NCI-H446 (cell line): ENCODE data around the gene MYRIP.
A peak's percentile ranks its signal among the peaks of the same experiment; 100 is the strongest.
"Not testable (repeated sequence)": the region's sequence is repeated elsewhere in the genome, so short reads cannot be mapped to it uniquely, and the experiment has no call there.

ENCODE experiments used
- DNase-seq, 2 experiments: peaks; one replicate each; lab custom pipeline; 2025; lab: John Stamatoyannopoulos, UW

Gene MYRIP

DNA sequence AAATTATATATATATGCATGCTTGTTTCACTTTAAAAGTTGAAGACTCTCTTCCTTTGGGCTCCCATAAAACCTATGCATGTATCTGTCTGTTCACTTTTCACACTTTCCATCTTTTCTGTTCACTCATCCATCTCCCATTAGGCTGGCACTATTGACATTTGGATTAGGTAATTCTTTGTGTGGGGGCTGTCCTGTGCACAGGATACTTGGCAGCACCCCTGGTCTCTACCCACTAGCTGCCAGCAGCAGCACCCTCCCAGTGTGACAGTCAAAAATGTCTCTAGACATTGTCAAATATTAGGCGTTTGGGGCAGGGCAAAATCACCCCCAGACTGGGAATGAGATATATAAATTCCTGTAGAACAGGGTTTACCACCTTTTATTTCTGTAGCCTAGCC lies 427.8 kb downstream of the MYRIP start:
- no peak for DNase-seq

DNA sequence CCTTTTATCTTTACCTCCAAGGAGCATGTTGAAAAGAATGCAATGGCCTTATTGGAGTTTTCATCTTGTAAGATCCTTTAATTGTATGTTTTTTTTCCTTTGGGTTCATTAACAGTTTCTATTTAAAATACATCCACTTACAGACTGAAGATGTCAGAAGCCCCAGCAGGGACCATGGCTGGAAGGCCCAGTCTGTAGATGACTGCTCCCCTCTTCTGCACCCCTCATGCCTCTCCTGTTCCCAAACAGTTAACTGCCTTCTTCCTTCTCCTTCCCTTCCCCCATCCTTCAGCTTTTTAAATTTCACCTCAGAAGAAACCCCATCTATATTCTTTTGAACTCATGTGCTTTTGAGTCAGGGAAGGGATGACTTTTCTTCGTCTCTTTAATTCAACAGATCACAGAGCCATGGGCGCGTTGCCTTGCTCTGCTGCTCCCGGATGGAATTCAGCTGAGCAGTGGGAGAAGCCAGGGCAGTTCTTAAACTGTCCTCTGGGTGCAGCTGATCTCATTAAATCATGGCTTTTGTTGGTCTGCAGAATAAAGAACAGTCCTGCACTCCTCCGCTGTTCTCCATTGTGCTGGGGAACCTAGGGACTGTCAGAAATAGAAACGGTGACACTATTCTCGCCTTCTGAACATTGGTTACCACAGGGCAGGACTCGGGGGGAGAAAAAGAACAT lies 428.6 kb downstream of the MYRIP start:
- no peak for DNase-seq

DNA sequence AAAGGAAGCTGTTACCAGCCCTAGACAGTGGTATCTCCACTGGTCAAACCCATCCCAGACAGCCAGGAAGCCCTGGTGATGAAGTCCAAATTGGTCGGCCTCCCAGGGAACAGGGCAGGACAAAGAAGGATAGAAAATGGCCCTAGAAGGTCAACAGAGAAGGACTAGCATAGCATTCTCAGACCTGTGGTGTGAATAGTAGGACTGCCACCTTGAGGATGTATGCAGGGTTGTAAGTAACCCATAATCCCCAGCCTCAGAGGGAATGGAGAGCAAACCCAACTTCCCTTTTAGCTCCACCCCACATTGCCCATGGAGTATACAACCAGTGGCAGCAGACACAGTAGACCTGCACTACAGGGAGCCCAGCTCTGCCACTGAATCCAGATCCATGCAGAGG lies 431.5 kb downstream of the MYRIP start:
- no peak for DNase-seq

DNA sequence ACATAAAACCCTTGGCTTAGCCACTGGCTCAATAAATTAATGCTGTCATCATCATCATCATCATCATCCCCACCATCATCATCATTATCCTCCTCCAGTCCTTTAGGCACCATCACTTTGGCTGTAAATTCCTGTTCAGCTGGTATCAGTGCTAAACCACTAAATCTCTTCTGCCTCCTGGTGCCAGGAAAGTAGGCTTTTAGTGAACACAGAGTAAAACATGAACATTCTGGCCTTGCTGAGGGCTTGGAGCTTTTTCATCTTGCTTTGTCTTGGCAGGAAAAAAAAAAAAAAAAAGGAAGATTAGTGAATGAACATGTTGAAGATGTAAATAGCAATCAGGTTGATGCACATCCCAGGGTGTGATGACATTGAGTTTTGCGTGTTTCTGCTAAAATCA lies 432.8 kb downstream of the MYRIP start:
- no peak for DNase-seq

DNA sequence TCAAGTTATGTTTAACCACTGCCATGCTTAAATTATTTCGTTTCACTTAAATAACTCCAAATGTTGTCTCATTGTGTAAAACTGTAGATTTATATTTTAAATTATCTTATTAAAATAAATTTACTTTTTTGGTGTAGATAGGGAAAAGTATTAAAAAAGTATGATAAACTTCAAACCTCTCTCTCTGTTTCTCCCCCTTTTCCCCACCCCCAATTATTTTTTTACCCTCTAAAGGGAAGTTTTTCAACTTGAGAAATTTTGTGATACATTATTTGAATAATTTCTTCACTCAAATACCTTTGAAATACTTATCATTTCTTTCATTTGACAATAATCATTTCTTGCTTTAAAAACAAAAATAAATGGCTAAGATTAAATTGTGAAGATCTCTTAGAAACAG lies 433.2 kb downstream of the MYRIP start:
- DNase-seq, result no peak

DNA sequence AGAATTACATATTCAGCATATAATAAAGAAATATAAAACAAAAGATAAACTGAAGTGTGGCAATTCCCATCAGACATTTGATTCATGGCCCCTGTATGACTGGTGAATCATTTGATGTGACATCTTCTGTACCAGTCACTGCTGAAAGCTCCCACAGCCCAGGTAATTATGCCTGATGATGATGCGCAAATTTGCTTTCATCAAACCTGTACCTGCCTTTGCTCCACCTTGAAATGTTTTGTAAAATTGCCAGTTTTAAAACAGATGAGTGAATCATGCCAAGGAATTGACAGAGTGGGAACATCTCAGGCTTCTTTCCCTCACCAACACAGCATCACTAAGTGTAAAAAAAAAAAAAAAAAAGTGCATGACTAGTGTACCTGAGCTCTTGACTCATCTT lies 433.6 kb downstream of the MYRIP start:
- DNase-seq, result no peak

DNA sequence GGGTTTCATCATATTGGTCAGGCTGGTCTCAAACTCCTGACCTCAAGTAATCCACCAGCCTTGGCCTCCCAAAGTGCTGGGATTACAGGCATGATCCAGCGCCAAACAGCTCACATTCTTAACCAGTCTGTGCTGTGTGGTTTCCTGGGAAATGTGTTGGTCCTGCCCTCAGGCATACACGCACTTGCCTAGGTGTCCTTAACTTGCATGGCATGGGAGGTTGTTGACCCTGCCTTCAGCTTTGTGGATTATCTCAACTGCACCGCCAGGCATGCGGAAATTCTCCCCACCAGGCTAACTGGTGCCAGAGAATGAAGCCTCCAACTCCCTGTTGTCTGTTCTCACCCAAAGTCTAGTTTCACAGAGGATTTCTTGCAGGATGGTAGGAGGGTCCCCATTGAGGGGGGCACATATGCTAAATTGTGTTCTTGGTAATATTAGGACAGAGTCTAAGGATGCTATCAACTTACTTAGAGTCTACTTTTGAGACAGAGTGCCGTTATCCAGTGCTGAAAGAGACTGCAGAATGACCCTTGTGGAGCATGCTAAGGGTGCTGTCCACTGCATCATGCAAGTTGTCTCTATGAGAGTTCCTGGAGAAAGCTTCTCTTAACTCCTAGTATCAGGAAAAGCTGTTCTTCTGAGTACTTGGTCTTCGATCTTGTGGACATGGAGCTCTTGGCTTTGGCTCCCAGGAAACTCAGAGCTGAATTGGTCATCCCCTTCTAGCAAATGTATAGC lies 438.5 kb downstream of the MYRIP start:
- no peak for DNase-seq

DNA sequence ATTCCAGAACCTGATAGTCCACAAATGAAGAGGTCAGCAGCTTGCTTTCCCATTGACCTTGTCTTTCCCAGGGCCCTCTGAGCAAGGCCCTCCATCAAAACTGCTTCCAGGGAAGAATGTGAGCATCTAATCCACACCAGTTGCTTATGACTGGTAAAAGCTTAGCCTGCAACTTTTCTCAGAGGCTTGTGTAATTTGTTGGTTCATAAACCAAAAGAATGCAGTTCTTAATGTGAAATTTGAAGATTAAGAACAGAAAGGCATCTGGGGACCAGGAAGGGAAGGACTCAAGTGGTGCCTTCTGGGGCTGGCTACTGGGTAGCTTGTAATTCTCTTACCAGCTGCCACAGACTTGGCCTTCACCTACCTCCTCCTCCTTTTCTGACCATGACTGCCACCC lies 439.2 kb downstream of the MYRIP start:
- DNase-seq, result no peak

DNA sequence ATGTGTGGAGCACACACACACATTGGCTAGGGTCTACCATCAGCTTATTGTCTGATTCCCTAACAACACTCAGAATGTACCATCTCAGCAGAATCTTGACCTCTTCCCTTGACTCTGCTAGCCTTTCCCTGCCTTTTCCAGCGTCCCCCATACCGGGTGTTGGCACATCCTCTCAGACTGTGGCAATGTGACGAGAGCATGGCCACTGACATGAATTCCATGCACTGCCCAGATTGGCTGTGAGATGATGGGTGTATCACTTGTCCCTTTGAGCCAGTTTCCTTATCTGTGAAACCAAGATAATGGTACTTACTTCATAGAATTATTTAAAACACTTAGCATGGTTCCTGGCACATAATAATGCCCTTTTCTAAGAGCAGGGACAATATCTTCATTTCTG lies 439.8 kb downstream of the MYRIP start:
- no peak for DNase-seq

DNA sequence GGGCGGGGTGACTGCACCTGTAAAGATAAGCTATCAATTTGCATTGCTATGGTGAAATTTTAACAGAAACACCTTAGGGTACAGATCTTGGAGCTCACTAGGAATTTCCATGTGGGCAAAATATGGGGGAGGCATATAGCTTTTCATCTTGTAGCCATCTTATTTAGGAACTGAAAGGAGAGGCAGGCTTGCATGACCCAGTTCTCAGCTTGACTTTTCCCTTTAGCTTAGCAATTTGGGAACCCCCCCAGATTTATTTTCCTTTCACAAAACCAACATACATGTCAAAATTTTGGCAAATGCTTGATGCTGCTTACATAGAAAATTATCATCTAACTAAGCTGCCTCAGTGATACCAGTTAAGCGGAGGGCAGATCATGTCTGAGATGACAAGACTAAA lies 445.1 kb downstream of the MYRIP start:
- no peak for DNase-seq

DNA sequence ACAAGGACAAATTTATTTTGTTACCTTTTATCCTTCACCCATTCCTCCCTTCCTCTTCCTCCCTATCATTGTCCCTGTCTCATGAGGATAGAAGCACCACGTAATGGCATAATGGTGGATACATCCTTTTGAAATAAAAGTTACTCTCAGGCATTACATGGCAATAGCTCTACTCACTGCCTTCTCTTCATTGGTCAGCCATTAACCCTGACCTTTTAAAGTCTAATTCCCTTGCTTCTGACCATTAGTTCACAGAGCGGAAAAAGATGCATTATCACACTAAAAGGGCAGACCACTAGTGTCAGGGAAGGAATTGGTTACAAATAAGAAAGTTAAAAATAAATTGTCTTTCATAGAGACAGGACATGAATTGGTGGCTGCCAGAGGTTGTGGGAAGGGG lies 445.5 kb downstream of the MYRIP start:
- DNase-seq, result no peak

DNA sequence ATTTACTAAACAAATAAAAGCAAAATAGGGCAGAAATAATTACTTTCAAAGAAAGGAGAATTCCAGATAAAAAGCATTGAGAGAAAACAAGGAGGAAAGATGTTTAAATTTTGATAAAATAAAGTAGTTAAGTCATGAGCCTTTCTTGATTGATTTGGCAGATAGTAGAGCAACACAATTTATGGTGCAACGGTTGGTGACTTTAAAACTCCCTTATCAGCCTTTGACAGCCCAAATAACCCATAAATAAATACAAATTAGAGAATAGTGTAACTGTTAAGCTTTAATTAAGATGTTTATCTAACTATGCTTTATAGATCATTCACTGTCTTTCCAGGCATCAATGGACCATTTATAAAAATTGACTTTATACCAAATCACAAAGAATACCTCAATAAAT lies 446.1 kb downstream of the MYRIP start:
- no peak for DNase-seq

DNA sequence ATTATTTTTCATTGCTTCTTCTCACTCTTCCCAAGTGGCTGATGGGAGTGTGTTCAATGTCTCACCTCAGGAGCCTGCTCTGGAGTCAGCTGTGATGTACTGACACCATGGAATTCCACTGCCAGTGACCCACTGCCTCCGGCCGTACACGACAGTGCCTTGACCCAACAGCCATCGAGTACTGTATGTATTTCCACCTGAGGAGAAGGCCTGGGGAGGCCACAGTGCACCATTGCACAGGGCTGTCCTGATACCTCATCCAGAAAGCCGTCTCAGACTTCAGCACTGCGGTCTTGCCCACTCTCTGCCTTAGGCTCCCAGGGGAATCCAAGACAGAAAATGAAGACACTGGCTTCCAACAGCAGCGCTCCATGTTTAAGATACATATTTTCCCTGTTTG lies 448.7 kb downstream of the MYRIP start:
- no peak for DNase-seq

DNA sequence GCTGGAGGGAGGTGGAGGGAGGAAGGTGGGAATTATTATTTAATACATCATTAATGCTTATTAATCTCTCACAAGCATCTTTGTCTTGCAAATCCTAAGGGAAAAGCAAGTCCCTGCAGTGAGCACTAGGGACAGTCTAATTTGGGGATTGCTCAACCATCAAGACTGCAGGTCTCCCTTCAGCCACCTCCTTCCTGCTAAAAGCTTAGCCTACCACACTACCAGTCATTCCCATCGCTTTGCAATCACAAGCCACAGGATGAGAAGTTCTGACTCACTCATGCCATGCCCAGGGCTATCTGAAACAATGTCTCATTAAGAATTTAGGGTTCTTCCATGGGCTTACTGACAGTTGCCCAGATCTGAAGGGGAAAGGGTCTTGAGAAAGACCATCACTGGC lies 449.1 kb downstream of the MYRIP start:
- no peak for DNase-seq

DNA sequence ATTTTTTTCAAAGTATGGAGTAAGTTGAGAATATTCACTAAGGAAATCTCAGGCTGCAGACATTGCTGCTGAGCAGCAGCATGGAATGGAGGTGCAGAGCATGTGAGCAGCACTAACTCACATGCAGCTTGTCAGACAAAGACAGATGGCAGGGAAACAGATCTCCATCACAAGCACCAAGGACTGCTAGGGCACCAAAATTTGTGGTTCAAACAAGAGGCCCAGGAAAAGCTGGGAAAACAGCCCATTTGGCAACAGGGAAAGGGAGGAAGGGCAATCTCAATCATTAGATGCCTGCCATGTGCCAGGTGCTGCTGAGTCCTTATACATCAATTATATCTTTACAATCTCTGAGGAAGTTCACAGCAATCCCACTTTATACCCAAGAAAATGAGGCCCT lies 452.9 kb downstream of the MYRIP start:
- DNase-seq, result peak; percentile 19 to 61

DNA sequence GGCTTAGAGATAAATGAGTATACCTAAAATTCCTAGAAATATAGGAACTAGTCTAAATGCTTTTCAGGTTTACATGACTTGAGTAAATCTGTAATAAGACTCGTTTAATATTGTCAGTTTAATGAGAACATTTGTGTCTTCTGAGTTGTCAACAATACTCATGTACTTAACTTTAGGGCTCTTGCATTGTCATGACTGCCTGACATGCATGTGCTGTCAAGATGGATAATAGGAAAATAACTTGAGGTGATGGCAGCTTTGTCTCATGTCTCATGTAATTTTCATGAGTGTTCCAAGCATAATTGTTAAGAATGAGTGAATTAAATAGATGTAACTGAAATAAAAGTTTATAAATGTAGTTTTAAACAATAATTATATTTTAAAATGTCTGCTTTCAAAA lies 455.0 kb downstream of the MYRIP start:
- no peak for DNase-seq

DNA sequence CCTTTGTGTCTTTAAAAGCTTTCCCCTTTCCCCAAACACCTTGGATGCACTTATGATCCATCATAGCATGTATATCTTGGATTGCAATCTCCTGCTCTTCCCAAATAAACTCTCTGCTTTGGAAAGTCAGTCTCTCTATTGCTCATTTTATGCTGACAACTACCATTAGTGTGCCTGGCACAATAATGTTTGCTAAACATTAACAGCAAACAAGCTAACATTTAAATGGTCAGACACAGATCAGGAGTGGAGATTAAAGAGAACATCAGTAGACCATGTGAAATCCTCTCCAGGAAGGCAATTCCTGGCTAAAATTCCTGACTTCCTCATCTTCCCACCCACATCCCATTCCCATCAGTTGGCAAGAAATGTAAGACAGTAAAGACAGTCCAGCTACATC lies 455.8 kb downstream of the MYRIP start:
- no peak for DNase-seq

DNA sequence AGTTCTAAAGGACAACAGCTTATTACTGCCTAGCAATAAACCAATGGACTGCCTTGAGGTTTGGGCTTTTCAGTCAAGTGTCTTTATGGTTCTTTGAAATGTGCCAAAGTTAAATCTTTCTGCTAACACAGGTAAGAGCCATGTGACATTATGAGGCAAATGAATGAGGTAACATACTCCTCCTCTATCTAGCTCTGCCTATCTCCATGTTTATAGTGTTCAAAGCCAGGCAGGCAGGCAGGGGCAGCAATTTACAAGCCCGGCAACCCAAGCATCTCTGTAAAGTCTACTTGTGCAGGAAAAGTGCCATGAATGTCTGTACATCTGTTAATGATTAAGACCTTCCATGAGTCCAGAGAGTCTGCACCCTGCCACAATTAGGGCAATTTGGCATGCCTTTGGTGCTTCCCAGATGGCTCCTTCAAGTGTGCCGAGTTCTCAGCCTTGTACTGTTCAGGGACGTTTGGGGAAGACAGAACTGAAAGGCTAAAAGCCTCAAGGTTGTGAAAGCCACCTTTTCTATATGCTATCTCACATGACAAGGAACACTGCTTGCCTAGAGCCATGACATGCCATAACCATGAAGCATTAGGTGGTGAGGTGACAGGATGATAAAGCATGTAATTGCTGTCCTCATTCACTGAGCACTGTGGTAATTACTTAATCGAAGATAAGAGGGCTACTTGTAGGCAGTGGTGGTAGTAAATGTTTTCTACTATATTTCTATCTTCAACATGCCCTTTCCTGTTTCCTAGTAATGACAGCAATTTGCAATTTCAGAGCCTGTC lies 458.7 kb downstream of the MYRIP start:
- DNase-seq, result peak in 1 of 2 experiments; percentile 61

DNA sequence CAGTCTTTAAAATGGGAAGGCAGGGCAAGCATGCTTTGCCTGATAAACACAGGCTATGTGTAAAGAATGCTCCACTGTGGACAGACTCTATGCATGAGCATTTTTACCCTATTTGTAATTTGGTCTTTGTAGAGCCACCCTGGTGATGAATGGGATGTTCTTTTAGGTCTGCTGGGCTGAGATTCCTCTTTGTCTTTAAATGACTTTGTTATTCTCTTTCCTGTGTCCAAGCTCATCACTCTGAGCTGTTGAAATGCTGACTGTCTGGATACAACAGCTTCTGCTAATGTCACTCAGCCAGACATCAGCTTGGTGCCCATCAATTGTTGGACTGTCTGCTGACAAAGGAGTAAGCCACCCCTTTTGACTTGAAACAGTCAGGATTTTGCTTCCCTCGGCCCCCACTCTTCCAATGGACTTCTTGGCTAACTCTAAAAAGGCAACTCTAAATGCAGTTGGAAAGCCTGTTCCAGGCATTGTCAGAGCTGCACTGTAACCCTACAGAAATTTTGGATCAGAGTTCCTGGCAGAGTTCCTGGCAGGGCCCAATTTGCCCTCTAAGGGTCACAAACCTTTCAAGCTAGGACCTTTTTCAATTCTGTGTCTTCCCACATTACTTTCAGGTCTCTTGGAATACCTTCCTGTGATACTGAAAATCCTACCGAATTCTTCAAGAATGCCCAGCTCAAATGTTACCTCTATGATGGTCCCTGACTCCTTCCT lies 459.6 kb downstream of the MYRIP start:
- DNase-seq, result no peak

DNA sequence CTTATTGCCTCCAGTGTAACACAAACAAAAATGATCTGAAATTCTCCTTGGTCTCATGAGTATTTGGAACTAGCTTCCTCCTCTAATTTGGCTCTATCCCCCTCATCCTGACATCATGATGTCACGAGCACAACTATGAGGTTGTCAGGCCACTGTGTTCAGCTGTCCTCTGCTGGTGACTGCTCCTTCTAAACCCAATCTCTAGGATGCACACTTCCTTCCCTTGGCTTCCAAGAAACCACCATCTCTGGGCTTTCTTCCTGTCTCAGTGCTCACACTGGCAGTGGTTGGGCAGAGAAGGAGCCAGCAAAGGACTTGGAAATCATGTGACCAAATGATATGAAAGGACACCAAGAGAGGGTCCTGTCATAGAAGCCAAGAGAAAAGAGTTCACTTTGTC lies 469.4 kb downstream of the MYRIP start:
- no peak for DNase-seq

DNA sequence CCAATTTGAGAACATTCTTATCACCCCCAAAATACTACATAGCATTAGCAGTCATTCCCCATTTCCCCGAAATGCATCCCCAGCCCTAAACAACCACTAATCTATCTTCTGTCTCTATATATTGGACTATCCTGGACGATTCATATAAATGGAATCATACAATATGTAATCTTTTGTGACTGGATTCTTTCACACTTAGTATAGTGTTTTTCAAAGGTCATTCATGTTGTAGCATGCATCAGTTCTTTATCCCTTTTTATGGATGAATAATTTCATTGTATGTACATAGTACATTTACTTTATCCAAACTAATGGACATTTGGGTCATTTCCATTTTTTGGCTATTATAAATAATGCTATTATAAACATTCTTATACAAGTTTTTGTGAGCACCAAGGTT lies 472.6 kb downstream of the MYRIP start:
- no peak for DNase-seq

DNA sequence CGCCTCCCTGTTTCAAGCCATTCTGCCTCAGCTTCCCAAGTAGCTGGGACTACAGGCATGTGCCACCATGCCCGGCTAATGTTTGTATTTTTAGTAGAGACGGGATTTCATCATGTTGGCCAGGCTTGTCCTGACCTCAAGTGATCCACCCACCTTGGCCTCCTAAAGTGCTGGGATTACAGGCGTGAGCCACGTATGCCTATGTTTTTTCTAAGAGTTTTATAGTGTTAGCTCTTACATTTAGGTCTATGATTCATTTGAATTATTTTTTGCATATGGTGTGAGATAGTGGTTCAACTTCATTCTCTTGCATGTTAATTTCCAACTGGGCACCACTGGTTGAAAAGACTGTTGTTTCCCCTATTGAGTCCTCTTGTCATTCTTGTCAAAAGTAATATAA lies 473.6 kb downstream of the MYRIP start:
- DNase-seq, result not testable (repeated sequence)

DNA sequence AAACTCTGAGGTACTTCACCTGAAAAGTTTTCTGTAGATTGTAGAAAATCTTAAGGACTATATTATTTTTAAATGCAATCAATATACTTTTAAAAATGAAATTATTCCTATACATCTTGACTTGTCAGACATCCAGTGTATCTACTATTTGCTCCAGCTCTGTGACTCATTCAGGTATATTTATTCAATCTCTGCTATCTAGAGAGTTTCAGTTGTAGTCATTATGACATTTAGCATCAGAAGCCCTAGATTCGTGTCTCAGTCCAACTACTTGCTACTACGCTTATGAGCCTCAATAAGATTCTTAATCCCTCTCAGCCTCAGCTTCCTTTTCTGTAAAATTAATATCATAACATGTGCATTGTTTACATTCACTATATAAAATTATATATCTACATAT lies 477.8 kb downstream of the MYRIP start:
- DNase-seq, result no peak
